Parathyroid adenoma (tissue), 2 donors: Measurements from ENCODE around the gene GRIK5.

Source experiments
- H2AFZ ChIP-seq: fragments of 300-600 bp; sonication (generic); one replicate; pipeline ENCODE4 v1.7.0; 2017; ENCODE audit warnings: antibody characterized with exemption, mild to moderate bottlenecking
- H3K27ac ChIP-seq: fragments of 300-600 bp; sonication (generic); one replicate; pipeline ENCODE4 v1.7.0; 2017
- H3K27me3 ChIP-seq: fragments of 300-600 bp; sonication (generic); one replicate; pipeline ENCODE4 v1.7.0; 2017; ENCODE audit warnings: low read length; ENCODE audit not compliant: control insufficient read depth, insufficient read depth
- H3K36me3 ChIP-seq: fragments of 300-600 bp; sonication (generic); one replicate; pipeline ENCODE4 v1.7.0; 2017; ENCODE audit warnings: low read length; ENCODE audit not compliant: control insufficient read depth, insufficient read depth
- H3K4me1 ChIP-seq: fragments of 300-600 bp; sonication (generic); one replicate; pipeline ENCODE4 v1.7.0; 2017; ENCODE audit warnings: control low read depth
- H3K4me2 ChIP-seq: fragments of 300-600 bp; sonication (generic); one replicate; pipeline ENCODE4 v1.7.0; 2017; ENCODE audit warnings: low read length
- H3K4me3 ChIP-seq: fragments of 300-600 bp; sonication (generic); one replicate; pipeline ENCODE4 v1.7.0; 2017; ENCODE audit warnings: low read depth, low read length
- H3K79me2 ChIP-seq: fragments of 300-600 bp; sonication (generic); one replicate; pipeline ENCODE4 v1.7.0; 2017; ENCODE audit warnings: control low read depth
- H3K9ac ChIP-seq: fragments of 300-600 bp; sonication (generic); one replicate; pipeline ENCODE4 v1.7.0; 2017; ENCODE audit warnings: mild to moderate bottlenecking
- H3K9me3 ChIP-seq: fragments of 300-600 bp; sonication (generic); one replicate; pipeline ENCODE4 v1.7.0; 2017; ENCODE audit warnings: low read length; ENCODE audit not compliant: control insufficient read depth
- TF ChIP-seq, protein P1 (sequence below): fragments of 300-600 bp; sonication (generic); IDR thresholded peaks from one replicate; pipeline ENCODE4 v1.7.0; 2017; ENCODE audit warnings: antibody characterized with exemption, mild to moderate bottlenecking
- donor health status: primary hyperparathyroidism.

Gene GRIK5, protein sequence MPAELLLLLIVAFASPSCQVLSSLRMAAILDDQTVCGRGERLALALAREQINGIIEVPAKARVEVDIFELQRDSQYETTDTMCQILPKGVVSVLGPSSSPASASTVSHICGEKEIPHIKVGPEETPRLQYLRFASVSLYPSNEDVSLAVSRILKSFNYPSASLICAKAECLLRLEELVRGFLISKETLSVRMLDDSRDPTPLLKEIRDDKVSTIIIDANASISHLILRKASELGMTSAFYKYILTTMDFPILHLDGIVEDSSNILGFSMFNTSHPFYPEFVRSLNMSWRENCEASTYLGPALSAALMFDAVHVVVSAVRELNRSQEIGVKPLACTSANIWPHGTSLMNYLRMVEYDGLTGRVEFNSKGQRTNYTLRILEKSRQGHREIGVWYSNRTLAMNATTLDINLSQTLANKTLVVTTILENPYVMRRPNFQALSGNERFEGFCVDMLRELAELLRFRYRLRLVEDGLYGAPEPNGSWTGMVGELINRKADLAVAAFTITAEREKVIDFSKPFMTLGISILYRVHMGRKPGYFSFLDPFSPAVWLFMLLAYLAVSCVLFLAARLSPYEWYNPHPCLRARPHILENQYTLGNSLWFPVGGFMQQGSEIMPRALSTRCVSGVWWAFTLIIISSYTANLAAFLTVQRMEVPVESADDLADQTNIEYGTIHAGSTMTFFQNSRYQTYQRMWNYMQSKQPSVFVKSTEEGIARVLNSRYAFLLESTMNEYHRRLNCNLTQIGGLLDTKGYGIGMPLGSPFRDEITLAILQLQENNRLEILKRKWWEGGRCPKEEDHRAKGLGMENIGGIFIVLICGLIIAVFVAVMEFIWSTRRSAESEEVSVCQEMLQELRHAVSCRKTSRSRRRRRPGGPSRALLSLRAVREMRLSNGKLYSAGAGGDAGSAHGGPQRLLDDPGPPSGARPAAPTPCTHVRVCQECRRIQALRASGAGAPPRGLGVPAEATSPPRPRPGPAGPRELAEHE

DNA sequence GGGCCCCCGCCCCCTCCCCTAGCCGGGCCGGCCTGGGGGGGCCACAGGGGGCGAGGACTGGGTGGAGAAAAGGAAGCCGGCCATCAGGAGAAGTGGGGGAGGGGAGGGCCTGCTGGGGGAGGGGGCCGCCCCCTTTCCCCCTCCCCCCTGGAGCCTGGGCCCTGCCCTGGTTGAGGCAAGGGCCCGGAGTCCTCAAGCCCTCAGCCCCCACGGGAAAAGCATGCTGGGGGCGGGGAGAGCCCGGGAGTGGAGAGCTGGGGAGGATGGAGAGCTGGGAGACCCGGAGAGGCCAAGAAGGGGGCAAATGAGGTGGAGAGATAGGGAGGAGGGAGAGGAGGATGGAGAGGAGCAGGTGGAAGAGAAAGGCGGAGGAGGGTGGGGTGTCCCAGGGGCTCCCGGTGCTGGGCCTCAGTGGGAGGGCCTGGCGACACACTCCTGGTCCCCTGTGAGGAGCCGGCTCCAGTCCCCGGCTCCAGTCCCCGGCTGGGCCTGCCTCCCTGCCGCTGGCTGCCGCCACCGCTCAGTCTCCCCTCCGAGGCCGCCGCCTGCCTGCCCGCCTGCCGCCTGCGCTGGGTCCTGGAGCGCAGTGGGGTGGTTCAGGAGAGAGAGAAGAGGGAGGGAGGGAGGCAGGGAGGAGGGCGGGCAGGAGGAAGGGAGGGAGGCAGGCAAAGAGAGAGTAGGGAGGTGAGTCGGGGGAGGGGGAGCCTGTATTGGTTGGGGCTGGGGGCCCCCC lies at the start of gene GRIK5:
TSS of gene GRIK5 (minus strand) at position 588 of the 733 bp plus-strand sequence. CDS start 4,436 bp downstream, outside the sequence.
- H3K4me3 ChIP-seq, result peak within 1 kb of the TSS; percentile 82

DNA sequence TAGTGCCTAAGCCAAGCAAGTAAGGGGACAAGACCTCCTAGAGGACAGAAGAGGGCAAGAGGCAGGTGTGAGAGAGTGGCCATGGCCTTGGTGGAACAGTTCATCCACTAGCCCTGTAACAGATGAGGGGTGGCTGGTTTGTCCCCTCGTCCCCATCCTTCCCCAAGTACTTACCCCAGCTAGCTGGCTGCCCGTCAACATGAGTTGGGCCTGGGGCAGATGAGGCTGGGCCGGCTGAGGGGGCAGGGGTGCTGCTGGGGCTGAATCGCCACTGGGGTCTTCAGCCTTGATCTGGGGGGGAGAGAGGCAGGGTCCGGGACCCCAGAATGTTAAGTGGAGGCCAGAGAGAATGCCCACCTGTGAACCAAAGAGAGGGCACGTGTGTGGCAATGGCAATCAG lies 47.1 kb upstream of the GRIK5 start:
- Histone ChIP-seq H3K4me2 (no peak overlapping the region), H3K27ac (no peak overlapping the region), H3K4me3 (no peak overlapping the region), H3K4me1 (peaks cover 18% of the 10 kb centered on the region), H3K27me3 (no peaks in the 10 kb centered on the region), H3K79me2 (no peaks in the 10 kb centered on the region), H3K36me3 (no peaks in the 10 kb centered on the region), H3K9ac (no peak overlapping the region), H3K9me3 (no peaks in the 10 kb centered on the region), H2AFZ (no peak overlapping the region)
- TF ChIP-seq, protein P1, sequence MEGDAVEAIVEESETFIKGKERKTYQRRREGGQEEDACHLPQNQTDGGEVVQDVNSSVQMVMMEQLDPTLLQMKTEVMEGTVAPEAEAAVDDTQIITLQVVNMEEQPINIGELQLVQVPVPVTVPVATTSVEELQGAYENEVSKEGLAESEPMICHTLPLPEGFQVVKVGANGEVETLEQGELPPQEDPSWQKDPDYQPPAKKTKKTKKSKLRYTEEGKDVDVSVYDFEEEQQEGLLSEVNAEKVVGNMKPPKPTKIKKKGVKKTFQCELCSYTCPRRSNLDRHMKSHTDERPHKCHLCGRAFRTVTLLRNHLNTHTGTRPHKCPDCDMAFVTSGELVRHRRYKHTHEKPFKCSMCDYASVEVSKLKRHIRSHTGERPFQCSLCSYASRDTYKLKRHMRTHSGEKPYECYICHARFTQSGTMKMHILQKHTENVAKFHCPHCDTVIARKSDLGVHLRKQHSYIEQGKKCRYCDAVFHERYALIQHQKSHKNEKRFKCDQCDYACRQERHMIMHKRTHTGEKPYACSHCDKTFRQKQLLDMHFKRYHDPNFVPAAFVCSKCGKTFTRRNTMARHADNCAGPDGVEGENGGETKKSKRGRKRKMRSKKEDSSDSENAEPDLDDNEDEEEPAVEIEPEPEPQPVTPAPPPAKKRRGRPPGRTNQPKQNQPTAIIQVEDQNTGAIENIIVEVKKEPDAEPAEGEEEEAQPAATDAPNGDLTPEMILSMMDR, result no peak

More for the DNA sequence above, at the start of gene GRIK5:
- no peaks in the 10 kb centered on the region for H3K9me3 ChIP-seq
- H3K4me2 ChIP-seq, result peak within 1 kb of the TSS; percentile 96
- peaks cover 16% of the 10 kb centered on the region for H3K4me1 ChIP-seq
- peaks cover 3% of the 10 kb centered on the region for H3K79me2 ChIP-seq
- TF ChIP-seq, protein P1, result no peak
- H3K9ac ChIP-seq, result peak within 1 kb of the TSS; percentile 83
- H3K27ac ChIP-seq, result peak within 1 kb of the TSS; percentile 57
- H3K27me3 ChIP-seq, result no peaks in the 10 kb centered on the region
- no peaks in the 10 kb centered on the region for H3K36me3 ChIP-seq
- peak within 1 kb of the TSS; percentile 73 for H2AFZ ChIP-seq

DNA sequence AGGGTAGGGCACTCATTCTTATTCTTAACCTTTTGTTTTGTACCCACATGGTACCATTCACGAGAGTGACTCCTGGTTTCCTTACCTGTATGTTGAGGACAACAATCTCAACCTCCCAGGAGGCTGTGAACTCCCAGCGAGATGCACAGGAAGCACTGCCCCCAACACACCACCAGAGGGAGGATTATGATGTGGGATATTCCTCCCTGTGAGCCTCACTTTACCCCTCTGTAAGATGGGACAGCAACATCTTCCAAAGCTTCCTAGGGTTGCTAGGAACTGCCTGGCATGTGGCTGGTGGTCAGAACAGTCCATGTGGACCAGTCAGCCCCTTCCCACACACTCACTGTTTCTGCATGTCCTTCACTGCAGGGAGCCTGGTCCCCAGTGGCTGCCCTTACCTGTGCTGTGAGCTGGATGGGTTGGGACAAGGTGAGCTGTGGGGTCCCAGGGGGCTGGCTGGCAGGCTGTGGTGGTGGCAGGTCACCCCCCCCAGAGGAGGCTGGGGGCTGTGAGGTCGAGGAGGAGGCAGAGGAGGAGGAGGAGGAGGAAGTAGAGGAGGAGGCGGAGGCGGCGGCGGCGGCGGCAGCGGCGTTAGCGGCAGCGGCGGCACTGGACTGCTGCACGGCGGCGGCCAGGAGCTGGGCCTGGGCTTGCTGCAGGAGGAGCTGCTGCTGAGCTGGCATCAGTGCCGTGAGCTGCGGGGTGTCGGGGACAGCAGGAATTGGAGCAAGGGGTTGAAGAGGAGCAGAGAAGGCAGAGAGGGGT lies 46.5 kb upstream of the GRIK5 start:
- Histone ChIP-seq H3K27ac (no peak overlapping the region), H3K4me3 (no peak overlapping the region), H2AFZ (no peak overlapping the region), H3K27me3 (no peaks in the 10 kb centered on the region), H3K9ac (no peak overlapping the region), H3K4me2 (no peak overlapping the region), H3K9me3 (no peaks in the 10 kb centered on the region), H3K4me1 (peaks cover 18% of the 10 kb centered on the region), H3K79me2 (no peaks in the 10 kb centered on the region), H3K36me3 (no peaks in the 10 kb centered on the region)
- TF ChIP-seq, protein P1, result no peak

DNA sequence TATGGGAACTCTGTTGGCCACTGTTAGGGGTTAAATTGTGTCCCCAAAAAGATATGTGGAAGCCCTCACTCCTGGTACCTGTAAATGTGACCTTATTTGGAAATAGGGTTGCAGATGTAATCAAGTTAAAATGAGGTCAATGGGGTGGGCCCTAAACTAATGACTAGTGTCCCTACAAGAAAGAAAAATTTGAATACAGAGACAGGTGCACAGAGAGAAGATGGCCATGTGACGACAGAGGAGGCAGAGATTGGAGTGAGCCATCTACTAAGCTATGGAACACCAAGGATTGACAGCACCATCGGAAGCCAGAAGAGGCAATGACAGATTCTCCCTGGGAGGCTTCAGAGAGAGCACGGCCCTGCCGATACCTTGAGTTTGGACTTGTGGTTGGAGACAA lies 45.7 kb upstream of the GRIK5 start:
- TF ChIP-seq, protein P1, result no peak
- Histone ChIP-seq H3K4me1 (peaks cover 18% of the 10 kb centered on the region), H2AFZ (no peak overlapping the region), H3K9ac (no peak overlapping the region), H3K79me2 (no peaks in the 10 kb centered on the region), H3K9me3 (no peaks in the 10 kb centered on the region), H3K36me3 (no peaks in the 10 kb centered on the region), H3K4me2 (no peak overlapping the region), H3K27me3 (no peaks in the 10 kb centered on the region), H3K4me3 (no peak overlapping the region), H3K27ac (no peak overlapping the region)
